K562 (cell line): ENCODE measurements around the gene DDX18. TPM values are rescaled to one million over a fixed set of nuclear protein-coding genes. Genes with fewer than 3 reads are reported as not detected.

Experiments used
- ATAC-seq: fragments of 200-7000 bp; cut with Tn5 transposase; 3 replicates; pipeline ENCODE4 v1.9.1; 2020; ENCODE audit warnings: moderate library complexity
- BruUV-seq: library from RNA; stranded (reverse); fragments of 400-500 nt; replicated peaks from 2 replicates; lab custom pipeline; 2021; lab: Mats Ljungman, UMichigan
- CTCF ChIA-PET: fragments of 300-600 bp; formaldehyde crosslinking; extraction: SDS; loops from one replicate; lab custom pipeline; 2021; ENCODE audit warnings: low intra/inter-chr PET ratio; lab: Yijun Ruan, JAX
- POLR2A ChIA-PET: fragments of 300-600, 350-650 bp; sonication (Branson Sonifier 250); formaldehyde crosslinking; extraction: SDS; loops from one replicate; lab custom pipeline; 2021; ENCODE audit warnings: antibody characterized with exemption, inconsistent platforms; lab: Yijun Ruan, JAX
- DNase-seq, 4 experiments: peaks; one replicate each; pipeline versions ENCODE4 v3.0.0 to v3.0.0-alpha.2; 2011 to 2018; ENCODE audit warnings: low spot score in 3 of 4, mixed read lengths in 3 of 4; ENCODE audit errors: extremely low read depth in 1 of 4
- FAIRE-seq: peaks from 2 replicates; lab custom pipeline; 2011; peaks lifted over from hg19 to GRCh38; lab: Jason Lieb, UNC
- H2AFZ ChIP-seq: 2 replicates; pipeline ENCODE4 v1.6.0; 2011; ENCODE audit warnings: low read depth, low read length, control low read depth, inconsistent platforms
- H3K27ac ChIP-seq: fragments of 200-600 bp; 3 replicates; pipeline ENCODE4 v1.8.0; 2011; ENCODE audit warnings: low read depth, mild to moderate bottlenecking, control low read depth, inconsistent platforms, low read length, moderate library complexity, mixed read lengths; ENCODE audit errors: extremely low read depth
- H3K27me3 ChIP-seq, 2 experiments: fragments of 300-600 bp in 1 of 2; 2 replicates in 1 of 2; 3 replicates in 1 of 2; pipeline versions ENCODE4 v1.6.0 to v1.8.0; 2011; ENCODE audit warnings: inconsistent platforms in 2 of 2, low read length in 2 of 2, mild to moderate bottlenecking in 1 of 2, mixed read lengths in 1 of 2, moderate library complexity in 1 of 2; ENCODE audit not compliant: control insufficient read depth in 2 of 2, insufficient read depth in 2 of 2
- H3K36me3 ChIP-seq: fragments of 300-600 bp; 3 replicates; pipeline ENCODE4 v1.8.0; 2011; ENCODE audit warnings: mild to moderate bottlenecking, low read length, inconsistent platforms; ENCODE audit not compliant: control insufficient read depth, insufficient read depth
- H3K4me1 ChIP-seq, 2 experiments: fragments of 200-600 bp in 1 of 2; replicated peaks in 1 of 2; 2 replicates in 1 of 2; 3 replicates in 1 of 2; pipeline versions ENCODE4 v1.5.1 to v1.8.0; 2011; ENCODE audit warnings: inconsistent platforms in 2 of 2, low read length in 2 of 2, mild to moderate bottlenecking in 1 of 2, mixed read lengths in 1 of 2, moderate library complexity in 1 of 2; ENCODE audit not compliant: control insufficient read depth in 2 of 2, insufficient read depth in 2 of 2
- H3K4me2 ChIP-seq: 2 replicates; pipeline ENCODE4 v1.6.1; 2011; ENCODE audit warnings: low read length, control low read depth, inconsistent platforms, mixed read lengths; ENCODE audit not compliant: insufficient read depth
- H3K4me3 ChIP-seq: fragments of 200-600 bp; sonication (generic), shearing (Covaris generic); 2 replicates; pipeline ENCODE4 v1.5.1; 2016; ENCODE audit warnings: control low read depth, inconsistent platforms
- H3K79me2 ChIP-seq: fragments of 200-600 bp; 3 replicates; pipeline ENCODE4 v1.8.0; 2011; ENCODE audit warnings: low read length, inconsistent platforms; ENCODE audit not compliant: control insufficient read depth, insufficient read depth
- H3K9ac ChIP-seq, 2 experiments: 2 replicates each; pipeline versions ENCODE4 v1.6.0 to v1.6.1; 2011; ENCODE audit warnings: low read depth in 2 of 2, low read length in 2 of 2, control low read depth in 1 of 2, inconsistent platforms in 1 of 2, mild to moderate bottlenecking in 1 of 2, mixed read lengths in 1 of 2; ENCODE audit not compliant: insufficient read depth in 1 of 2
- H3K9me1 ChIP-seq: one replicate; pipeline ENCODE4 v1.6.0; 2011; ENCODE audit warnings: inconsistent platforms, mild to moderate bottlenecking, low read length, moderate library complexity; ENCODE audit not compliant: control insufficient read depth, insufficient read depth
- H3K9me3 ChIP-seq: replicated peaks from 2 replicates; pipeline ENCODE4 v1.5.1; 2011; ENCODE audit warnings: low read depth, low read length, inconsistent platforms; ENCODE audit not compliant: control insufficient read depth, insufficient read depth
- H4K20me1 ChIP-seq: replicated peaks from 2 replicates; pipeline ENCODE4 v1.6.1; 2011; ENCODE audit warnings: low read length, inconsistent platforms, mixed read lengths; ENCODE audit not compliant: control insufficient read depth, insufficient read depth
- CBX1 ChIP-seq: sonication (generic); IDR thresholded peaks from 2 replicates; pipeline ENCODE4 v1.6.1; 2016; ENCODE audit warnings: antibody characterized with exemption, low read depth, mild to moderate bottlenecking
- CTCFL ChIP-seq: IDR thresholded peaks from 2 replicates; pipeline ENCODE4 v1.6.1; 2011; ENCODE audit warnings: borderline replicate concordance, low read depth, mild to moderate bottlenecking, moderate library complexity, low read length; ENCODE audit not compliant: insufficient read depth, poor library complexity, severe bottlenecking
- KAT7 ChIP-seq: sonication (generic); formaldehyde crosslinking; IDR thresholded peaks from 2 replicates; pipeline ENCODE4 v1.8.0; 2022; ENCODE audit warnings: missing genetic modification reagents, mild to moderate bottlenecking, borderline replicate concordance
- MTA1 ChIP-seq: fragments of 450-650 bp; IDR thresholded peaks from 2 replicates; pipeline ENCODE4 v1.6.1; 2017; ENCODE audit warnings: borderline replicate concordance
- NR1H2 ChIP-seq: sonication (generic); formaldehyde crosslinking; IDR thresholded peaks from 2 replicates; pipeline ENCODE4 v1.4.0; 2020; ENCODE audit warnings: mild to moderate bottlenecking, missing genetic modification reagents
- SAP30 ChIP-seq: fragments of 200-600 bp; sonication (generic); IDR thresholded peaks from 2 replicates; pipeline ENCODE4 v1.6.1; 2012; ENCODE audit warnings: borderline replicate concordance, low read depth, mild to moderate bottlenecking, moderate library complexity, low read length, control low read depth, inconsistent platforms; ENCODE audit not compliant: insufficient read depth, poor library complexity, severe bottlenecking
- SLC30A9 ChIP-seq: fragments of 250-450 bp; sonication (Bioruptor Pico); IDR thresholded peaks from 2 replicates; pipeline ENCODE4 v1.8.0; 2022; ENCODE audit warnings: mild to moderate bottlenecking, moderate library complexity
- SMAD3 ChIP-seq: fragments of 450-650 bp; formaldehyde crosslinking; conservative IDR thresholded peaks from 2 replicates; pipeline ENCODE4 v1.4.0; 2020; ENCODE audit warnings: mild to moderate bottlenecking
- SMARCA5 ChIP-seq: fragments of 450-650 bp; IDR thresholded peaks from 2 replicates; pipeline ENCODE4 v1.6.1; 2016
- TAF7 ChIP-seq: fragments of 450-650 bp; IDR thresholded peaks from 2 replicates; pipeline ENCODE4 v1.6.1; 2016; ENCODE audit warnings: missing genetic modification characterization, missing compliant biosample characterization
- TCFL5 ChIP-seq: fragments of 250-450 bp; sonication (Bioruptor Pico); conservative IDR thresholded peaks from 2 replicates; pipeline ENCODE4 v1.6.1; 2021; ENCODE audit warnings: mild to moderate bottlenecking, moderate library complexity, matching md5 sums
- ZC3H4 ChIP-seq: sonication (generic); formaldehyde crosslinking; IDR thresholded peaks from 2 replicates; pipeline ENCODE4 v1.9.0; 2021; ENCODE audit warnings: missing genetic modification reagents, borderline replicate concordance
- ZNF174 ChIP-seq: fragments of 250-450 bp; sonication (Bioruptor Pico); IDR thresholded peaks from 2 replicates; pipeline ENCODE4 v1.4.0; 2020; ENCODE audit warnings: mild to moderate bottlenecking
- ZNF740 ChIP-seq, 3 experiments: fragments of 200-800 bp in 1 of 3; sonication (Bioruptor generic) in 1 of 3; sonication (generic) in 1 of 3; formaldehyde crosslinking in 1 of 3; IDR thresholded peaks; 2 replicates each; pipeline versions ENCODE4 v1.6.1 to v1.8.0; 2016 to 2022; ENCODE audit warnings: mild to moderate bottlenecking in 2 of 3, missing compliant biosample characterization in 2 of 3, missing genetic modification characterization in 2 of 3, missing genetic modification reagents in 1 of 3
- WGBS: fragments of 100-300 bp; shearing (Covaris generic); methylation state at CpG from one replicate; pipeline ENCODE4 v1.1.6; 2016; ENCODE audit warnings: low coverage, mixed read lengths; ENCODE audit not compliant: insufficient coverage; ENCODE audit errors: missing lambda C conversion rate; 5-methylcytosine and 5-hydroxymethylcytosine counted together
- in situ Hi-C: fragments of 300-500 bp; cut with MboI; formaldehyde crosslinking; loops from 4 replicates; pipeline ENCODE4 v1.15.0; 2018; ENCODE audit warnings: inconsistent platforms, mixed read lengths
- intact Hi-C: fragments of 100-400 bp; cut with micrococcal nuclease; formaldehyde crosslinking; loops from 2 replicates; pipeline ENCODE4 v1.14.2; 2022
- polyA plus RNA-seq, 8 experiments: library from polyadenylated mRNA; depleted of rRNA in 4 of 8; stranded (reverse) in 5 of 8; unstranded in 3 of 8; fragments of >200 nt; fragmentation: Nextera tagmentation in 2 of 8; fragmentation: Illumina TruSeq in 1 of 8; extraction: Ambion mirVana in 2 of 8; extraction: Trizol in 1 of 8; gene quantifications; 2 replicates each; pipeline versions ENCODE4 v1.2.1 to v1.2.3, GENCODE V29; 2011 to 2014; ENCODE audit warnings: inconsistent platforms in 1 of 8, missing spikeins in 1 of 8
- total RNA-seq, 7 experiments: library from RNA; depleted of rRNA in 6 of 7; stranded (reverse); fragments of >200 nt in 6 of 7; fragmentation: Illumina TruSeq in 2 of 7; extraction: Trizol in 2 of 7; gene quantifications; 2 replicates each; pipeline versions ENCODE4 v1.2.1 to v1.2.3, GENCODE V29; 2011 to 2021; ENCODE audit warnings: low replicate concordance in 1 of 7
- TF ChIP-seq, protein P1 (sequence below), 2 experiments: IDR thresholded peaks; 2 replicates each; pipeline ENCODE4 v1.6.1; 2011; ENCODE audit warnings: borderline replicate concordance in 1 of 2, control low read depth in 1 of 2, low read depth in 1 of 2, low read length in 1 of 2, mild to moderate bottlenecking in 1 of 2, mixed read lengths in 1 of 2, moderate library complexity in 1 of 2; ENCODE audit not compliant: insufficient read depth in 1 of 2, insufficient read length in 1 of 2, poor library complexity in 1 of 2, severe bottlenecking in 1 of 2; ENCODE audit errors: extremely low read depth in 1 of 2

The DDX18 gene
- total and polyA plus RNA-seq, 9 of the 15 experiments (the other 6 are each of a cell fraction or from before 2014, with no cell fraction given) = 67.9 to 156 (median 116) TPM

DNA sequence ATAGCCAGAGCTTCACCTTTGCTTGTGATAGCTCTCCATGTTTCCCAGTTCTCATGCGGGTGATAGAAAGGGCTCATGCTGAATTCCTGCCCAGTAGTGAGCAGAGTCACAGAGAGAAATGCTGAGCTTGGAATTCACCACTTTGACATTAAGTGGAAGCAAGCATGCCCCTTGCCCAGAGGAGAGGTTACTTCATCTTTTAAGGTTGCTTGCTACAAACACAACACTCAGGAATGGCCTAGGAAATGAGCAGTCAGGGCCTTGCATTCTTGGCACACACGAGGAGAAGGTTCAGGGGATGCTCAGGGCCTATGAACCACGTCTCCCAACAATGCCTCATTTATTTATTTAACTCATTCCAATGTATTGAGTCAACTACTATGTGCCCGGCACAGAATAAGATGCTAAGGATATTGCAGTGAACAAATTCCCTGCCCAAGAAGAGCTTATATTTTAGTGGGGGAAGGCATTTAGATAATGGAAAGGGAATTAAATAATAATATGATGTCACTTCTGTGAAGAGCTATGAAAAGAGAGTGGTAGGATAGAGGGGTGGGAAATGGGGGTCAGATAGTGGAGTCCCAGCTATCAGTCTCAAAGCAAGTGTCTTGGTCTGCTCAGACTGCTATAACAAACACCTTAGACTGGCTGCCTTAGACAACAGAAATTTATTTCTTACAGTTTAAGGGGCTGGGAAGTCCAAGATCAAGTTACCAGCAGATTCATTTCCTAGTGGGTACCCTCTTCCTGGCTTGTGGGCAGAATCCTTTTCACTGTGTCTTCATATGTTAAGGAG is 42.1 kb downstream of the DDX18 start:
- no peak overlapping the region for H3K9ac ChIP-seq
- TF ChIP-seq SLC30A9 (CRISPR knock-in tag) (no peak), ZNF740 (CRISPR knock-in tag; IDR thresholded peaks at IDR 0.05) (no peak), ZNF740 (tag; IDR thresholded peaks at IDR 0.05) (no peak), TAF7 (no peak), ZNF174 (CRISPR knock-in tag) (no peak), KAT7 (CRISPR knock-in tag) (no peak), ZC3H4 (CRISPR knock-in tag) (no peak), SAP30 (no peak), SMAD3 (CRISPR knock-in tag) (no peak), CBX1 (no peak), MTA1 (no peak), CTCFL (no peak), TCFL5 (CRISPR knock-in tag) (no peak), SMARCA5 (no peak), NR1H2 (CRISPR knock-in tag) (no peak)
- TF ChIP-seq, protein P1, sequence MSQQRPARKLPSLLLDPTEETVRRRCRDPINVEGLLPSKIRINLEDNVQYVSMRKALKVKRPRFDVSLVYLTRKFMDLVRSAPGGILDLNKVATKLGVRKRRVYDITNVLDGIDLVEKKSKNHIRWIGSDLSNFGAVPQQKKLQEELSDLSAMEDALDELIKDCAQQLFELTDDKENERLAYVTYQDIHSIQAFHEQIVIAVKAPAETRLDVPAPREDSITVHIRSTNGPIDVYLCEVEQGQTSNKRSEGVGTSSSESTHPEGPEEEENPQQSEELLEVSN (IDR thresholded peaks at IDR 0.05; ENCODE audit: borderline replicate concordance in 1 of 2, extremely low read depth in 1 of 2, insufficient read depth in 1 of 2, insufficient read length in 1 of 2, low read depth in 1 of 2, low read length in 1 of 2, poor library complexity in 1 of 2, severe bottlenecking in 1 of 2) = no peak
- no peaks in the 10 kb centered on the region for H3K79me2 ChIP-seq
- ChIA-PET CTCF (no interaction called here), POLR2A (interaction anchor here (0.6 kb wide), 1 partner anchor 894 kb away, joined by 3 read pairs; no protein-coding TSS in a partner anchor)
- no peaks in the 10 kb centered on the region for H3K9me1 ChIP-seq
- peaks cover 3 to 26% of the 10 kb centered on the region in 2 experiments; a peak in 3 of 5 replicates for H3K27me3 ChIP-seq
- BruUV-seq = no TSS peak
- no peaks in the 10 kb centered on the region for H3K9me3 ChIP-seq
- H3K4me1 ChIP-seq = peaks cover 0 to 6% of the 10 kb centered on the region in 2 experiments; a peak in 1 of 5 replicates
- H3K4me2 ChIP-seq = no peak overlapping the region
- ATAC-seq (no peak), DNase-seq (no peak), FAIRE-seq (no peak)
- no peak overlapping the region for H2AFZ ChIP-seq
- H3K36me3 ChIP-seq = no peaks in the 10 kb centered on the region
- no peak overlapping the region for H3K4me3 ChIP-seq
- no peaks in the 10 kb centered on the region for H4K20me1 ChIP-seq
- in situ Hi-C loops (no loop called here), intact Hi-C loops (no loop called here)
- H3K27ac ChIP-seq = no peak overlapping the region
- WGBS = 5% methylated on average over 4 of the region's 4 CpGs
